Osteocyte (in vitro differentiated cells): ENCODE data around the gene TBC1D1. TPM values are rescaled to one million over a fixed set of nuclear protein-coding genes. Genes with fewer than 3 reads are reported as not detected.

Experiments used
- DNase-seq: peaks from one replicate; pipeline ENCODE4 v3.0.0; 2021; ENCODE audit warnings: mixed read lengths; ENCODE audit not compliant: unreplicated experiment; ENCODE audit errors: extremely low spot score
- H3K27ac Mint-ChIP-seq: one replicate; pipeline ENCODE4 v1.8.0; 2021; ENCODE audit warnings: mild to moderate bottlenecking, mixed read lengths; ENCODE audit not compliant: unreplicated experiment
- H3K27me3 Mint-ChIP-seq: one replicate; pipeline ENCODE4 v1.8.0; 2021; ENCODE audit warnings: mixed read lengths; ENCODE audit not compliant: unreplicated experiment
- H3K36me3 Mint-ChIP-seq: one replicate; pipeline ENCODE4 v1.8.0; 2021; ENCODE audit warnings: mixed read lengths; ENCODE audit not compliant: unreplicated experiment
- H3K4me1 Mint-ChIP-seq: one replicate; pipeline ENCODE4 v1.8.0; 2021; ENCODE audit warnings: mixed read lengths; ENCODE audit not compliant: unreplicated experiment
- H3K4me3 Mint-ChIP-seq: one replicate; pipeline ENCODE4 v1.8.0; 2021; ENCODE audit warnings: mild to moderate bottlenecking, moderate library complexity, mixed read lengths; ENCODE audit not compliant: unreplicated experiment
- H3K9me3 Mint-ChIP-seq: one replicate; pipeline ENCODE4 v1.8.0; 2021; ENCODE audit warnings: mixed read lengths; ENCODE audit not compliant: unreplicated experiment
- CTCF ChIP-seq: fragments of 200-600 bp; sonication (generic); IDR thresholded peaks from 2 replicates; pipeline ENCODE4 v1.5.0; 2021; ENCODE audit warnings: antibody characterized with exemption, mild to moderate bottlenecking, moderate library complexity
- total RNA-seq: library from RNA; stranded (reverse); gene quantifications from 2 replicates; pipeline ENCODE4 v1.2.1, GENCODE V29; 2021

The TBC1D1 gene
- total RNA-seq, 1 donor from 2014 or later = 46.2 TPM

DNA sequence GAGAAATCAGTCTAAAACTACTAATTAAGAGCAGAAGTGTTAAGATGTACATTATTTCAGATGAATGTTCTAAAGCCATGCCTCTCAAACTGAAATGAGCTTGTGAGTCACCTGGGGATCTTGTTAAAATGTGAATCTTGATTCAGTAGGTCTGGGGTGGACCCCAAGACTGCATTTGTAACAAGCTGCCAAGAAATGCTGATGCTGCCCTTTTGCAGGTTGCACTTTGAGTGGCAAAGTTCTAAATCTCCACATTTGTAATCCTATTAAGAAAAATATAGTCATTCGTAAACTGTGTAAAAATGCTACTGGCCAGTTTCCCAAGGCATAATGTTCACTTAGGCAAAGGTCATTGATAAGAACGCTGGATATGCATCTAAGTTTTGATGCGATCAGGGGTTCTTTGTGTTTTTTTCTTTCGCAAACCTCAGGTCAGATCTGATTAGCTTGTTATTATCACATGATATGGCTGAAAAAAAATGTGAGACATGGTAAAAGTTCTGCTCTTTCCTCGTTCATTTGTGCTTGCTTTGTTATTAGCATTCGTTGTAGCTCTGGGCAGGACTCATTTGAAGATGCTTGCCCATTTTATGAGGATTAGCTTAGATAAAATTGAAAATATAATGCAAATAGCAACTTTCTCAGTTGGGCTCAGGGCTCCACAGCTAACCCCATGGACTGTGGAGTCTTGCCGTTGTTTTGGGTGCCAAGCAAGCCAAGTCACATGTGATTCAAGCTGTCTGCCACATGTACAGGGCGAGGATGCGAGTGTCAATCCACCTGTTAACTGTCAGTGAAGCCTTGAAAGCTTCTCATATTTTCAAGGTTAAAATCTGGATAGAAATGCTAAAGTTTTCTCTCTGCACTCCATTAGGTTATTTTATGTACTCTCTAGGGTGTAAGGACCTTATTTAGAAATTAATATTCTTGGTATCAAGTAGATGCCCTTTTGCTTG lies 12.1 kb downstream of the TBC1D1 start:
- Mint-ChIP-seq H3K27ac (no peak overlapping the region), H3K27me3 (peaks cover 52% of the 10 kb centered on the region), H3K4me1 (peaks cover 2% of the 10 kb centered on the region), H3K36me3 (no peaks in the 10 kb centered on the region), H3K4me3 (no peak overlapping the region), H3K9me3 (no peaks in the 10 kb centered on the region)
- no peak for DNase-seq
- TF ChIP-seq CTCF = no peak

GRCh38 chr4:37903901-37904300 lies 13.0 kb downstream of the TBC1D1 start:
- DNase-seq = no peak
- peaks cover 9% of the 10 kb centered on the region for H3K4me1 Mint-ChIP-seq
- no peak overlapping the region for H3K4me3 Mint-ChIP-seq
- H3K36me3 Mint-ChIP-seq = no peaks in the 10 kb centered on the region
- H3K27me3 Mint-ChIP-seq = peaks cover 44% of the 10 kb centered on the region
- no peaks in the 10 kb centered on the region for H3K9me3 Mint-ChIP-seq
- H3K27ac Mint-ChIP-seq = no peak overlapping the region
- no peak for TF ChIP-seq CTCF

- Mint-ChIP-seq H3K4me1 (peaks cover 15% of the 10 kb centered on the region), H3K4me3 (no peak overlapping the region), H3K27ac (no peak overlapping the region), H3K36me3 (no peaks in the 10 kb centered on the region), H3K27me3 (peaks cover 37% of the 10 kb centered on the region), H3K9me3 (no peaks in the 10 kb centered on the region)
- DNase-seq = no peak
- TF ChIP-seq CTCF = no peak
Measured at GRCh38 chr4:37904824-37905223, 13.9 kb downstream of the TBC1D1 start.

GRCh38 chr4:37905533-37906169 lies 14.8 kb downstream of the TBC1D1 start:
- H3K4me1 Mint-ChIP-seq = peaks cover 15% of the 10 kb centered on the region
- H3K27me3 Mint-ChIP-seq = peaks cover 30% of the 10 kb centered on the region
- TF ChIP-seq CTCF = no peak
- H3K27ac Mint-ChIP-seq = no peak overlapping the region
- no peaks in the 10 kb centered on the region for H3K36me3 Mint-ChIP-seq
- no peak overlapping the region for H3K4me3 Mint-ChIP-seq
- no peaks in the 10 kb centered on the region for H3K9me3 Mint-ChIP-seq
- no peak for DNase-seq
